AG04449 (cell line): ENCODE results near the gene AGMAT.

Experiments used
- CTCF ChIA-PET: fragments of 350-600 bp; formaldehyde crosslinking; extraction: SDS; loops from one replicate; lab custom pipeline; 2021; ENCODE audit warnings: antibody characterized with exemption; lab: Yijun Ruan, JAX
- POLR2A ChIA-PET: fragments of 400-600, 350-600 bp; formaldehyde crosslinking; extraction: SDS; loops from one replicate; lab custom pipeline; 2020; ENCODE audit warnings: antibody characterized with exemption, inconsistent platforms; lab: Yijun Ruan, JAX
- DNase-seq: peaks from one replicate; pipeline ENCODE4 v3.0.0-alpha.2; 2010; ENCODE audit warnings: low read depth, low spot score
- H3K4me3 ChIP-seq: 2 replicates; pipeline ENCODE4 v1.5.1; 2011; ENCODE audit warnings: low read depth, mild to moderate bottlenecking, control low read depth, low read length
- CTCF ChIP-seq: IDR thresholded peaks from one replicate; pipeline ENCODE4 v1.5.1; 2011; ENCODE audit warnings: mild to moderate bottlenecking, moderate library complexity, low read length, control low read depth, inconsistent platforms; ENCODE audit not compliant: insufficient read depth; ENCODE audit errors: missing control alignments

AGMAT gene

GRCh38 chr1:15571266-15571665 lies 13.6 kb downstream of the AGMAT start:
- POLR2A ChIA-PET, result interaction anchor here (0.7 kb wide), 1 partner anchor 8 kb away, joined by 3 read pairs; no protein-coding TSS in a partner anchor
- CTCF ChIA-PET, result no interaction called here
- H3K4me3 ChIP-seq, result no peak overlapping the region
- DNase-seq, result no peak
- TF ChIP-seq CTCF, result no peak

GRCh38 chr1:15570861-15571260 lies 14.0 kb downstream of the AGMAT start:
- ChIA-PET POLR2A (interaction anchor here (0.7 kb wide), 1 partner anchor 8 kb away, joined by 3 read pairs; no protein-coding TSS in a partner anchor), CTCF (no interaction called here)
- no peak for TF ChIP-seq CTCF
- no peak for DNase-seq
- no peak overlapping the region for H3K4me3 ChIP-seq

GRCh38 chr1:15568387-15569073 lies 16.3 kb downstream of the AGMAT start:
- POLR2A ChIA-PET, result interaction anchor here (0.7 kb wide), 1 partner anchor 69 kb away, joined by 3 read pairs; no protein-coding TSS in a partner anchor
- CTCF ChIA-PET, result no interaction called here
- H3K4me3 ChIP-seq, result no peak overlapping the region
- TF ChIP-seq CTCF, result no peak
- no peak for DNase-seq

- ChIA-PET POLR2A (no interaction called here), CTCF (no interaction called here)
- H3K4me3 ChIP-seq, result no peak overlapping the region
Measured at GRCh38 chr1:15559189-15559810, 25.6 kb downstream of the AGMAT start.

GRCh38 chr1:15558516-15558915 lies 26.3 kb downstream of the AGMAT start:
- H3K4me3 ChIP-seq, result no peak overlapping the region
- TF ChIP-seq CTCF, result no peak
- POLR2A ChIA-PET, result no interaction called here
- CTCF ChIA-PET, result no interaction called here
- DNase-seq, result no peak

More at GRCh38 chr1:15559189-15559810, 25.6 kb downstream of the AGMAT start:
- no peak for DNase-seq
- TF ChIP-seq CTCF, result no peak

- no peak overlapping the region for H3K4me3 ChIP-seq
- ChIA-PET POLR2A (no interaction called here), CTCF (interaction anchor here (1.2 kb wide), 1 partner anchor 12 kb away, joined by 3 read pairs; no protein-coding TSS in a partner anchor)
- no peak for DNase-seq
- TF ChIP-seq CTCF, result no peak
Measured at GRCh38 chr1:15557594-15557993, 27.3 kb downstream of the AGMAT start.
